Thyroid gland (tissue), 4 donors: Measurements from ENCODE around the gene GFOD2. TPM values are rescaled to one million over a fixed set of nuclear protein-coding genes. Genes with fewer than 3 reads are reported as not detected.

Experiments used
- DNase-seq, 2 donors: peaks; one replicate each; pipeline ENCODE4 v3.0.0-alpha.2; 2019
- H3K27ac ChIP-seq, 3 donors: fragments of 200-600 bp; sonication (generic); 1 replicate in 2 of 3; 2 replicates in 1 of 3; pipeline ENCODE4 v1.5.1; 2016 to 2019; ENCODE audit warnings: mild to moderate bottlenecking in 1 of 3, moderate library complexity in 1 of 3
- H3K27me3 ChIP-seq: fragments of 200-600 bp; sonication (generic); one replicate; pipeline ENCODE4 v1.5.1; 2019
- H3K36me3 ChIP-seq, 2 donors: fragments of 200-600 bp; sonication (generic); one replicate each; pipeline ENCODE4 v1.5.1; 2016 to 2019
- H3K4me1 ChIP-seq, 2 donors: fragments of 200-600 bp; sonication (generic); one replicate each; pipeline ENCODE4 v1.5.1; 2017 to 2019
- H3K4me3 ChIP-seq, 3 donors: fragments of 200-600 bp; sonication (generic); replicated peaks in 1 of 3; 1 replicate in 2 of 3; 2 replicates in 1 of 3; pipeline ENCODE4 v1.5.1; 2016; ENCODE audit warnings: mild to moderate bottlenecking in 1 of 3
- H3K9me3 ChIP-seq: fragments of 200-600 bp; sonication (generic); one replicate; pipeline ENCODE4 v1.5.1; 2017
- POLR2A ChIP-seq, 2 donors: fragments of 450-650 bp; IDR thresholded peaks; one replicate each; pipeline ENCODE4 v1.6.1; 2017; ENCODE audit warnings: antibody characterized with exemption in 2 of 2, mild to moderate bottlenecking in 2 of 2, moderate library complexity in 1 of 2
- WGBS, 2 donors: methylation state at CpG; one replicate each; pipeline ENCODE4 v1.1.5; 2017; 5-methylcytosine and 5-hydroxymethylcytosine counted together
- intact Hi-C: fragments of 100-400 bp; cut with DNase I; formaldehyde crosslinking; loops from one replicate; pipeline ENCODE4 v1.15.1; 2023
- total RNA-seq, 4 donors: library from RNA; depleted of rRNA; stranded (reverse); fragments of >200 nt; gene quantifications; one replicate each; pipeline ENCODE4 v1.2.3, GENCODE V29; 2016
- TF ChIP-seq, protein P1 (sequence below), 6 experiments: fragments of 200-600 bp in 3 of 6; fragments of 450-650 bp in 3 of 6; sonication (generic) in 3 of 6; IDR thresholded peaks; one replicate each; pipeline ENCODE4 v1.5.1; 2016 to 2019; ENCODE audit warnings: antibody characterized with exemption in 6 of 6, mild to moderate bottlenecking in 2 of 6, inconsistent platforms in 1 of 6, moderate library complexity in 1 of 6

The GFOD2 gene
- total RNA-seq, 4 donors from 2014 or later = 10.9 to 27.5 (median 23.7) TPM

DNA sequence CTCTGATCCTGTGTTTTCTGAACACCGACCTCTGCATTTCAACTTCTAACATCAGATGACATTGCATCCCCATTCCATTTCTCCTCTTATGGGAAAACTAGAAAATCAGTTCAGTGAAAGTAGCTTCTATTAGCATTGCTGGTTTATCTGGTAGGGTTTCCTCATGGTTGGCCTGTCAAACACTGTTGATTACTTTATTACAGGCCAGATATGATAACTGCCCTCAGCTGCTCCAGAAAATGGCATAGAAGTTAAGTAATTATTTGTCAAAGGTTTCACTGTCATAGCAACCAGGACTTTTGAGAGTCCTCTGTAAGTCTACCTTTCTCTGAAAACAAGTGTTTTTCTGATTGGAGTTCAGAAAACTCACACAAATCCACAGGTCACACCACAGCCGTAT, 3.0 kb downstream of the GFOD2 start:
- 85 to 98% methylated on average over 2 of the region's 2 CpGs for WGBS, 2 donors
- Histone ChIP-seq H3K4me1 (peaks cover 9 to 12% of the 10 kb centered on the region in 2 donors), H3K4me3 (no peak overlapping the region), H3K36me3 (no peaks in the 10 kb centered on the region), H3K9me3 (no peaks in the 10 kb centered on the region), H3K27ac (no peak overlapping the region), H3K27me3 (no peaks in the 10 kb centered on the region)
- TF ChIP-seq, protein P1, sequence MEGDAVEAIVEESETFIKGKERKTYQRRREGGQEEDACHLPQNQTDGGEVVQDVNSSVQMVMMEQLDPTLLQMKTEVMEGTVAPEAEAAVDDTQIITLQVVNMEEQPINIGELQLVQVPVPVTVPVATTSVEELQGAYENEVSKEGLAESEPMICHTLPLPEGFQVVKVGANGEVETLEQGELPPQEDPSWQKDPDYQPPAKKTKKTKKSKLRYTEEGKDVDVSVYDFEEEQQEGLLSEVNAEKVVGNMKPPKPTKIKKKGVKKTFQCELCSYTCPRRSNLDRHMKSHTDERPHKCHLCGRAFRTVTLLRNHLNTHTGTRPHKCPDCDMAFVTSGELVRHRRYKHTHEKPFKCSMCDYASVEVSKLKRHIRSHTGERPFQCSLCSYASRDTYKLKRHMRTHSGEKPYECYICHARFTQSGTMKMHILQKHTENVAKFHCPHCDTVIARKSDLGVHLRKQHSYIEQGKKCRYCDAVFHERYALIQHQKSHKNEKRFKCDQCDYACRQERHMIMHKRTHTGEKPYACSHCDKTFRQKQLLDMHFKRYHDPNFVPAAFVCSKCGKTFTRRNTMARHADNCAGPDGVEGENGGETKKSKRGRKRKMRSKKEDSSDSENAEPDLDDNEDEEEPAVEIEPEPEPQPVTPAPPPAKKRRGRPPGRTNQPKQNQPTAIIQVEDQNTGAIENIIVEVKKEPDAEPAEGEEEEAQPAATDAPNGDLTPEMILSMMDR (IDR thresholded peaks at IDR 0.05) = no peak
- intact Hi-C loops = loop anchor here (5.0 kb wide), 1 partner anchor 86 kb away; no protein-coding TSS in a partner anchor
- no peak for DNase-seq

- Histone ChIP-seq H3K4me3 (no peak overlapping the region), H3K36me3 (no peaks in the 10 kb centered on the region), H3K27ac (no peak overlapping the region), H3K9me3 (no peaks in the 10 kb centered on the region), H3K27me3 (no peaks in the 10 kb centered on the region), H3K4me1 (peaks cover 8 to 9% of the 10 kb centered on the region in 2 donors)
- TF ChIP-seq, protein P1 (IDR thresholded peaks at IDR 0.05) = no peak
- no peak for TF ChIP-seq POLR2A (IDR thresholded peaks at IDR 0.05)
- WGBS, 2 donors = 83 to 85% methylated on average over 1 of the region's 1 CpG
- intact Hi-C loops = no loop called here
- DNase-seq = no peak
Observed at GRCh38 chr16:67714522-67714921, 4.6 kb downstream of the GFOD2 start.

- no peaks in the 10 kb centered on the region for H3K36me3 ChIP-seq
- no peak for DNase-seq
- TF ChIP-seq, protein P1 (IDR thresholded peaks at IDR 0.05) = no peak
- no peak for TF ChIP-seq POLR2A (IDR thresholded peaks at IDR 0.05)
- peaks cover 8 to 9% of the 10 kb centered on the region in 2 donors for H3K4me1 ChIP-seq
- H3K27me3 ChIP-seq = no peaks in the 10 kb centered on the region
- H3K9me3 ChIP-seq = no peaks in the 10 kb centered on the region
- H3K4me3 ChIP-seq = no peak overlapping the region
- WGBS, 2 donors = 83 to 88% methylated on average over 5 of the region's 5 CpGs
- no peak overlapping the region for H3K27ac ChIP-seq
- intact Hi-C loops = no loop called here
Observed at GRCh38 chr16:67713647-67714273, 5.4 kb downstream of the GFOD2 start.

DNA sequence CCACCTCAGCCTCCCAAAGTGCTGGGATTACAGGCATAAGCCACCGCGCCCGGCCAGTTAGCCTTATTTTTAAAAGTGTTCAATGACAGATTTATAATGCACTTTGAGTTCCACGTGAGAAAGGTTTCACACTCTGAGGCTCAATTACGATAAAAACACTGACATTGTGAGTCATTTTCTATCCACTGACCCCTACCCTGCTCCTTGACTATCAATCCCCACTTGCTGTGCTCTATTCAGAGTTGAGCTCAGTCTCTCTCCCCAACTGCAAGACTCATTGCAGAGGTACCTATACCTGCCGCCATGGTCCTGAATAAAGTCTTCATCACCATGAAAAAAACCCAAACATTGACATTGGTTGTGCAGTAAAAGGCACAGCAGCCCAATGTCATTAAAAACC, 8.5 kb downstream of the GFOD2 start:
- intact Hi-C loops = no loop called here

DNA sequence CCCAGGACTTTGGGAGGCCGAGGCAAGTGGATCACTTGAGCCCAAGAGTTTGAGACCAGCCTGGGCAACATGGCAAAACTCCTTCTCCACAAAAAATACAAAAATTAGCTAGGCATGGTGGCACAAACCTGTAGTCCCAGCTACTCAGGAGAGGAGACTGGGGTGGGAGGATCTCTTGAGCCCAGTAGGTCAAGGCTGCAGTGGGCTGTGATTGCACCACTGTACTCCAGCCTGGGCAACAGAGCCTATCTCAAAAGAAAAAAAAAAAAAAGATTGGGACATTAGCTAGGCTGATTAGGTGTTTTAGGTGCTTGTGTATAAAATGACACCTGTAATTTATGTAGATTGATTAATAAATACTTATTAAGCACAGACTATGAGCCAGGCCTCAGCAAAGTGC, 10.1 kb downstream of the GFOD2 start:
- DNase-seq = no peak
- H3K9me3 ChIP-seq = no peaks in the 10 kb centered on the region
- no peaks in the 10 kb centered on the region for H3K36me3 ChIP-seq
- intact Hi-C loops = no loop called here
- WGBS, 2 donors = 100% methylated on average over 1 of the region's 1 CpG
- H3K27ac ChIP-seq = no peak overlapping the region
- no peak overlapping the region for H3K4me3 ChIP-seq
- no peak for TF ChIP-seq POLR2A (IDR thresholded peaks at IDR 0.05)
- TF ChIP-seq, protein P1 (IDR thresholded peaks at IDR 0.05) = no peak
- H3K4me1 ChIP-seq = no peaks in the 10 kb centered on the region
- H3K27me3 ChIP-seq = no peaks in the 10 kb centered on the region

More for the DNA sequence above, 8.5 kb downstream of the GFOD2 start:
- DNase-seq = no peak
- Histone ChIP-seq H3K27me3 (no peaks in the 10 kb centered on the region), H3K27ac (no peak overlapping the region), H3K4me3 (no peak overlapping the region), H3K36me3 (no peaks in the 10 kb centered on the region), H3K4me1 (no peaks in the 10 kb centered on the region), H3K9me3 (no peaks in the 10 kb centered on the region)
- TF ChIP-seq, protein P1 (IDR thresholded peaks at IDR 0.05) = no peak
- no peak for TF ChIP-seq POLR2A (IDR thresholded peaks at IDR 0.05)
- 94 to 97% methylated on average over 6 of the region's 6 CpGs for WGBS, 2 donors
